MCF 10A (cell line): ENCODE measurements around the gene GRK6. TPM values are rescaled to one million over a fixed set of nuclear protein-coding genes. Genes with fewer than 3 reads are reported as not detected.

Experiments
- BruUV-seq: library from RNA; stranded (reverse); fragments of 400-500 nt; replicated peaks from 2 replicates; lab custom pipeline; 2021; lab: Mats Ljungman, UMichigan
- CTCF ChIA-PET: fragments of 300-600 bp; sonication (Branson Sonifier 250); formaldehyde crosslinking; extraction: SDS; loops from one replicate; lab custom pipeline; 2021; ENCODE audit warnings: antibody characterized with exemption, inconsistent platforms; lab: Yijun Ruan, JAX
- POLR2A ChIA-PET: fragments of 300-600, 350-650 bp; sonication (Branson Sonifier 250); formaldehyde crosslinking; extraction: SDS; loops from one replicate; lab custom pipeline; 2020; ENCODE audit warnings: antibody characterized with exemption, inconsistent platforms; lab: Yijun Ruan, JAX
- DNase-seq: peaks from one replicate; pipeline ENCODE4 v3.0.0-alpha.2; 2018; ENCODE audit not compliant: unreplicated experiment
- H3K27ac Mint-ChIP-seq: one replicate; pipeline ENCODE4 v1.8.0; 2022; ENCODE audit warnings: mild to moderate bottlenecking, low read depth, mixed read lengths; ENCODE audit not compliant: unreplicated experiment
- H3K27me3 Mint-ChIP-seq: one replicate; pipeline ENCODE4 v1.8.0; 2022; ENCODE audit warnings: mixed read lengths; ENCODE audit not compliant: insufficient read depth, unreplicated experiment
- H3K36me3 Mint-ChIP-seq: one replicate; pipeline ENCODE4 v1.8.0; 2022; ENCODE audit warnings: mild to moderate bottlenecking, moderate library complexity, mixed read lengths; ENCODE audit not compliant: insufficient read depth, unreplicated experiment
- H3K4me1 Mint-ChIP-seq: one replicate; pipeline ENCODE4 v1.8.0; 2022; ENCODE audit warnings: mixed read lengths; ENCODE audit not compliant: insufficient read depth, unreplicated experiment
- H3K4me3 Mint-ChIP-seq: one replicate; pipeline ENCODE4 v1.8.0; 2022; ENCODE audit warnings: mild to moderate bottlenecking, moderate library complexity, mixed read lengths; ENCODE audit not compliant: unreplicated experiment
- H3K9me3 Mint-ChIP-seq: one replicate; pipeline ENCODE4 v1.8.0; 2022; ENCODE audit warnings: mixed read lengths; ENCODE audit not compliant: unreplicated experiment
- CTCF ChIP-seq: fragments of 200-600 bp; IDR thresholded peaks from one replicate; pipeline ENCODE4 v1.8.0; 2022; ENCODE audit warnings: antibody characterized with exemption, mild to moderate bottlenecking; ENCODE audit not compliant: unreplicated experiment
- intact Hi-C: fragments of 100-400 bp; cut with micrococcal nuclease; formaldehyde crosslinking; loops from 2 replicates; pipeline ENCODE4 v1.14.1; 2022
- total RNA-seq: library from RNA; stranded (reverse); gene quantifications from 2 replicates; pipeline ENCODE4 v1.2.3, GENCODE V29; 2022

GRK6 gene
- total RNA-seq, 1 experiment from 2014 or later, result 52.0 TPM

- no peak for TF ChIP-seq CTCF
- H3K36me3 Mint-ChIP-seq, result peaks cover 10% of the 10 kb centered on the region
- H3K4me3 Mint-ChIP-seq, result no peak overlapping the region
- peaks cover 44% of the 10 kb centered on the region for H3K4me1 Mint-ChIP-seq
- DNase-seq, result no peak
- ChIA-PET POLR2A (interaction anchor here (0.6 to 3.0 kb wide), 6 partner anchors 9 to 236 kb away, joined by 3 to 18 read pairs (median 4); partner anchors contain the start of genes GRK6 and PDLIM7), CTCF (interaction anchor here (0.6 to 3.9 kb wide), 6 partner anchors 13 to 87 kb away, joined by 3 to 23 read pairs (median 8); no protein-coding TSS in a partner anchor)
- H3K9me3 Mint-ChIP-seq, result no peaks in the 10 kb centered on the region
- no peaks in the 10 kb centered on the region for H3K27me3 Mint-ChIP-seq
- intact Hi-C loops, result no loop called here
- H3K27ac Mint-ChIP-seq, result no peak overlapping the region
- BruUV-seq, result no TSS peak
Observed at GRCh38 chr5:177476531-177477233, 50.2 kb downstream of the GRK6 start.

GRCh38 chr5:177477701-177478477, 51.4 kb downstream of the GRK6 start:
- Mint-ChIP-seq H3K27ac (peak overlapping the region; percentile 87), H3K36me3 (peaks cover 10% of the 10 kb centered on the region)

GRCh38 chr5:177478711-177479646, 52.5 kb downstream of the GRK6 start:
- Mint-ChIP-seq H3K27me3 (no peaks in the 10 kb centered on the region), H3K4me1 (peaks cover 47% of the 10 kb centered on the region), H3K4me3 (no peak overlapping the region), H3K9me3 (no peaks in the 10 kb centered on the region), H3K27ac (peak overlapping the region; percentile 87), H3K36me3 (peaks cover 11% of the 10 kb centered on the region)
- TSS peak; percentile 71 for BruUV-seq
- no peak for TF ChIP-seq CTCF
- CTCF ChIA-PET, result interaction anchor here (0.9 to 3.9 kb wide), 9 partner anchors 9 to 129 kb away, joined by 3 to 23 read pairs (median 4); no protein-coding TSS in a partner anchor
- intact Hi-C loops, result loop anchor here (2.0 kb wide), 1 partner anchor 18 kb away; the partner anchor contains the start of gene PDLIM7
- POLR2A ChIA-PET, result interaction anchor here (1.2 to 3.0 kb wide), 3 partner anchors 14 to 18 kb away, joined by 4 to 18 read pairs (median 5); partner anchors contain the start of gene PDLIM7
- peak; percentile 71 for DNase-seq

More at GRCh38 chr5:177477701-177478477, 51.4 kb downstream of the GRK6 start:
- Mint-ChIP-seq H3K4me3 (no peak overlapping the region), H3K9me3 (no peaks in the 10 kb centered on the region), H3K27me3 (no peaks in the 10 kb centered on the region), H3K4me1 (peaks cover 45% of the 10 kb centered on the region)
- BruUV-seq, result no TSS peak
- CTCF ChIA-PET, result interaction anchor here (0.5 to 3.9 kb wide), 12 partner anchors 10 to 168 kb away, joined by 3 to 23 read pairs (median 4); no protein-coding TSS in a partner anchor
- intact Hi-C loops, result loop anchor here (2.0 kb wide), 1 partner anchor 19 kb away; the partner anchor contains the start of gene PDLIM7
- DNase-seq, result no peak
- no peak for TF ChIP-seq CTCF
- POLR2A ChIA-PET, result interaction anchor here (0.6 to 3.0 kb wide), 10 partner anchors 8 to 428 kb away, joined by 3 to 18 read pairs (median 4); partner anchors contain the start of genes GRK6 and PDLIM7
